Lung (tissue), 12 donors: ENCODE results near the gene SYT1. TPM values are rescaled to one million over a fixed set of nuclear protein-coding genes. Genes with fewer than 3 reads are reported as not detected.

Experiments
- ATAC-seq: fragments of 200-7000 bp; cut with Tn5 transposase; one replicate; pipeline ENCODE4 v1.9.1; 2020; ENCODE audit warnings: moderate number of reproducible peaks; ENCODE audit not compliant: insufficient read depth, low FRiP score
- DNase-seq, 3 donors: peaks; one replicate each; pipeline ENCODE4 v3.0.0-alpha.2; 2013 to 2017
- H3K27ac ChIP-seq, 2 donors: one replicate each; pipeline ENCODE4 v1.5.1; 2013; ENCODE audit warnings: mild to moderate bottlenecking in 2 of 2, moderate library complexity in 2 of 2, control low read depth in 1 of 2, inconsistent platforms in 1 of 2, low read depth in 1 of 2, low read length in 1 of 2
- H3K27me3 ChIP-seq, 3 donors: one replicate each; pipeline ENCODE4 v1.5.1; 2013; ENCODE audit warnings: low read length in 2 of 3; ENCODE audit not compliant: control insufficient read depth in 3 of 3, insufficient read depth in 3 of 3
- H3K36me3 ChIP-seq, 4 donors: one replicate each; pipeline ENCODE4 v1.5.1; 2013; ENCODE audit warnings: low read length in 4 of 4, mild to moderate bottlenecking in 1 of 4, moderate library complexity in 1 of 4; ENCODE audit not compliant: control insufficient read depth in 4 of 4, insufficient read depth in 4 of 4
- H3K4me1 ChIP-seq, 5 donors: one replicate each; pipeline ENCODE4 v1.5.1; 2013; ENCODE audit warnings: low read length in 5 of 5, mild to moderate bottlenecking in 2 of 5, moderate library complexity in 1 of 5; ENCODE audit not compliant: control insufficient read depth in 5 of 5, insufficient read depth in 5 of 5
- H3K4me3 ChIP-seq: one replicate; pipeline ENCODE4 v1.5.1; 2013; ENCODE audit warnings: mild to moderate bottlenecking, control low read depth, moderate library complexity
- H3K9ac ChIP-seq, 2 donors: one replicate each; pipeline ENCODE4 v1.5.1; 2013; ENCODE audit warnings: low read length in 2 of 2, control low read depth in 1 of 2; ENCODE audit not compliant: insufficient read depth in 1 of 2
- H3K9me3 ChIP-seq, 4 donors: one replicate each; pipeline ENCODE4 v1.5.1; 2013; ENCODE audit warnings: low read length in 3 of 4, mild to moderate bottlenecking in 1 of 4, moderate library complexity in 1 of 4; ENCODE audit not compliant: control insufficient read depth in 4 of 4, insufficient read depth in 3 of 4
- WGBS, 2 donors: extraction: QIAGEN DNeasy Blood & Tissue Kit; methylation state at CpG; one replicate each; pipeline ENCODE4 v1.1.7; 2013; 5-methylcytosine and 5-hydroxymethylcytosine counted together
- polyA plus RNA-seq, 2 donors: library from polyadenylated mRNA; stranded (reverse); fragments of 200-250 nt; gene quantifications; one replicate each; pipeline ENCODE4 v1.2.1, GENCODE V29; 2013
- total RNA-seq, 2 donors: library from RNA; depleted of rRNA in 1 of 2; stranded (reverse); fragments of >200 nt in 1 of 2; gene quantifications; one replicate each; pipeline ENCODE4 v1.2.1, GENCODE V29; 2014 to 2021
- TF ChIP-seq, protein P1 (sequence below): IDR thresholded peaks from 2 replicates; pipeline ENCODE4 v1.5.1; 2012; ENCODE audit warnings: mild to moderate bottlenecking; ENCODE audit errors: control extremely low read depth, extremely low read depth
- donor health status: control.
- donor health status: control.
- donor health status: Bipolar disorder and iron deficiency.
- donor health status: healthy.
- donor health status: DM: yes; HTN: yes; CAD: no.

The SYT1 gene
- total and polyA plus RNA-seq, 4 donors = 0.05 to 3.2 (median 0.46) TPM

GRCh38 chr12:79067977-79068376 lies 203.4 kb downstream of the SYT1 start:
- DNase-seq = no peak
- no peaks in the 10 kb centered on the region for H3K9me3 ChIP-seq
- ATAC-seq = no peak
- no peaks in the 10 kb centered on the region for H3K27me3 ChIP-seq
- no peak overlapping the region for H3K27ac ChIP-seq
- no peaks in the 10 kb centered on the region for H3K36me3 ChIP-seq
- H3K4me3 ChIP-seq = no peak overlapping the region
- TF ChIP-seq, protein P1, sequence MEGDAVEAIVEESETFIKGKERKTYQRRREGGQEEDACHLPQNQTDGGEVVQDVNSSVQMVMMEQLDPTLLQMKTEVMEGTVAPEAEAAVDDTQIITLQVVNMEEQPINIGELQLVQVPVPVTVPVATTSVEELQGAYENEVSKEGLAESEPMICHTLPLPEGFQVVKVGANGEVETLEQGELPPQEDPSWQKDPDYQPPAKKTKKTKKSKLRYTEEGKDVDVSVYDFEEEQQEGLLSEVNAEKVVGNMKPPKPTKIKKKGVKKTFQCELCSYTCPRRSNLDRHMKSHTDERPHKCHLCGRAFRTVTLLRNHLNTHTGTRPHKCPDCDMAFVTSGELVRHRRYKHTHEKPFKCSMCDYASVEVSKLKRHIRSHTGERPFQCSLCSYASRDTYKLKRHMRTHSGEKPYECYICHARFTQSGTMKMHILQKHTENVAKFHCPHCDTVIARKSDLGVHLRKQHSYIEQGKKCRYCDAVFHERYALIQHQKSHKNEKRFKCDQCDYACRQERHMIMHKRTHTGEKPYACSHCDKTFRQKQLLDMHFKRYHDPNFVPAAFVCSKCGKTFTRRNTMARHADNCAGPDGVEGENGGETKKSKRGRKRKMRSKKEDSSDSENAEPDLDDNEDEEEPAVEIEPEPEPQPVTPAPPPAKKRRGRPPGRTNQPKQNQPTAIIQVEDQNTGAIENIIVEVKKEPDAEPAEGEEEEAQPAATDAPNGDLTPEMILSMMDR = no peak
- no peak overlapping the region for H3K9ac ChIP-seq
- H3K4me1 ChIP-seq = no peaks in the 10 kb centered on the region

- Histone ChIP-seq H3K36me3 (no peaks in the 10 kb centered on the region), H3K4me3 (no peak overlapping the region), H3K9ac (no peak overlapping the region), H3K27me3 (no peaks in the 10 kb centered on the region), H3K27ac (no peak overlapping the region), H3K9me3 (no peaks in the 10 kb centered on the region), H3K4me1 (no peaks in the 10 kb centered on the region)
- ATAC-seq = no peak
- DNase-seq = no peak
- TF ChIP-seq, protein P1 = no peak
Observed at GRCh38 chr12:79069009-79069408, 204.4 kb downstream of the SYT1 start.

GRCh38 chr12:79071498-79071897 lies 206.9 kb downstream of the SYT1 start:
- TF ChIP-seq, protein P1 = no peak
- H3K36me3 ChIP-seq = no peaks in the 10 kb centered on the region
- ATAC-seq = no peak
- H3K9ac ChIP-seq = no peak overlapping the region
- H3K4me1 ChIP-seq = no peaks in the 10 kb centered on the region
- no peaks in the 10 kb centered on the region for H3K27me3 ChIP-seq
- no peak for DNase-seq
- 96 to 97% methylated on average over 1 of the region's 1 CpG for WGBS, 2 donors
- H3K9me3 ChIP-seq = no peaks in the 10 kb centered on the region
- H3K4me3 ChIP-seq = no peak overlapping the region
- no peak overlapping the region for H3K27ac ChIP-seq

DNA sequence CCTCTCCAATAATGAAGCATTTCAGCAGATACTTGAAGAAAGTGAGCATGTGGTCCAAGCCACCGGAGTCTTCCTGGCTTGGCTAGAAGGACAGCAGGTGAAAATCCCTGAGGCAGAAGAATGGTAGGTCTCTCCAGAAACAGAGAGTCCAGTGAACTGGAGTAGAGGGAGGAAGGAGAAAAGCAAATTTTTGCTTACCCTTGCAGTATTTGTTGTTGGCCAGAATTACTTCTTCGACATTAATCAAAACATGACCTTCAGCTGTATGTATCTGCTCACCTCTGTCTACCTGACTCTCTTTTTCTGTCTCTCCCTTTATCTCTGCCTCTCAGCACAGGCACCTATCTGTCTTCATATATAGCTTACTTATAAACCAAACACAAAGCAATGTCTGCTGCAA lies 208.9 kb downstream of the SYT1 start:
- Histone ChIP-seq H3K27ac (no peak overlapping the region), H3K4me3 (no peak overlapping the region), H3K4me1 (no peaks in the 10 kb centered on the region), H3K9me3 (no peaks in the 10 kb centered on the region), H3K9ac (no peak overlapping the region), H3K36me3 (no peaks in the 10 kb centered on the region), H3K27me3 (no peaks in the 10 kb centered on the region)
- ATAC-seq = no peak
- no peak for DNase-seq
- 86 to 96% methylated on average over 2 of the region's 2 CpGs for WGBS, 2 donors
- TF ChIP-seq, protein P1 = no peak
